Glomerular visceral epithelial cell (primary cell): ENCODE data around the gene SPEG.
"Not testable (repeated sequence)": the region's sequence is repeated elsewhere in the genome, so short reads cannot be mapped to it uniquely, and the experiment has no call there.

Experiments used
- DNase-seq: peaks from one replicate; pipeline ENCODE4 v3.0.0-alpha.2; 2016; ENCODE audit errors: extremely low spot score

The SPEG gene

GRCh38 chr2:219404954-219405353 is 29.7 kb upstream of the SPEG start:
- DNase-seq: no peak

- DNase-seq: peak; percentile 23
These were observed 29.2 kb upstream of the SPEG start for GRCh38 chr2:219405451-219405850.

GRCh38 chr2:219405958-219406860 is 28.4 kb upstream of the SPEG start:
- no peak for DNase-seq

- DNase-seq: peak; percentile 92
These were observed 27.8 kb upstream of the SPEG start for GRCh38 chr2:219406861-219407230.

- DNase-seq: not testable (repeated sequence)
These were observed 27.3 kb upstream of the SPEG start for GRCh38 chr2:219407343-219407742.

- DNase-seq: no peak
These were observed 26.4 kb upstream of the SPEG start for GRCh38 chr2:219408204-219408603.

GRCh38 chr2:219408631-219409030 is 26.0 kb upstream of the SPEG start:
- no peak for DNase-seq

GRCh38 chr2:219409619-219410018 is 25.0 kb upstream of the SPEG start:
- no peak for DNase-seq

- no peak for DNase-seq
These were observed 24.3 kb upstream of the SPEG start for GRCh38 chr2:219410390-219410789.

GRCh38 chr2:219414857-219415256 is 19.8 kb upstream of the SPEG start:
- DNase-seq: no peak

- DNase-seq: no peak
These were observed 18.9 kb upstream of the SPEG start for GRCh38 chr2:219415580-219416234.

- DNase-seq: no peak
These were observed 18.4 kb upstream of the SPEG start for GRCh38 chr2:219416235-219416602.

- no peak for DNase-seq
These were observed 17.7 kb upstream of the SPEG start for GRCh38 chr2:219416938-219417337.

GRCh38 chr2:219417374-219417773 is 17.3 kb upstream of the SPEG start:
- DNase-seq: no peak

- no peak for DNase-seq
These were observed 16.3 kb upstream of the SPEG start, which contains the start of gene DES for GRCh38 chr2:219418155-219419011. Gene DES (plus strand): TSS chr2:219418377. CDS start chr2:219418463, 86 bp downstream.

- DNase-seq: no peak
These were observed 15.7 kb upstream of the SPEG start for GRCh38 chr2:219419012-219419324.

- no peak for DNase-seq
These were observed 15.1 kb upstream of the SPEG start for GRCh38 chr2:219419331-219420197.

GRCh38 chr2:219420687-219421086 is 14.0 kb upstream of the SPEG start:
- DNase-seq: no peak

- no peak for DNase-seq
These were observed 13.3 kb upstream of the SPEG start for GRCh38 chr2:219421323-219421722.

- DNase-seq: no peak
These were observed 11.6 kb upstream of the SPEG start for GRCh38 chr2:219422952-219423534.
